Stomach (tissue), 4 donors: Measurements from ENCODE around the gene HELZ2.

Source experiments
- EP300 ChIP-seq: sonication (generic); formaldehyde crosslinking; IDR thresholded peaks from one replicate; pipeline ENCODE4 v1.6.1; 2017; ENCODE audit warnings: antibody characterized with exemption
- POLR2AphosphoS5 ChIP-seq, 3 donors: sonication (generic); formaldehyde crosslinking; IDR thresholded peaks; one replicate each; pipeline ENCODE4 v1.6.1; 2016; ENCODE audit warnings: antibody characterized with exemption in 3 of 3
- TF ChIP-seq, protein P1 (sequence below), 7 experiments: fragments of 450-650 bp in 4 of 7; fragments of 200-600 bp in 3 of 7; sonication (generic) in 3 of 7; IDR thresholded peaks; one replicate each; pipeline ENCODE4 v1.5.1; 2016 to 2019; ENCODE audit warnings: antibody characterized with exemption in 7 of 7, control low read depth in 2 of 7, mild to moderate bottlenecking in 1 of 7

GRCh38 chr20:63555661-63556381, 18.2 kb downstream of the HELZ2 start:
- TF ChIP-seq, protein P1, sequence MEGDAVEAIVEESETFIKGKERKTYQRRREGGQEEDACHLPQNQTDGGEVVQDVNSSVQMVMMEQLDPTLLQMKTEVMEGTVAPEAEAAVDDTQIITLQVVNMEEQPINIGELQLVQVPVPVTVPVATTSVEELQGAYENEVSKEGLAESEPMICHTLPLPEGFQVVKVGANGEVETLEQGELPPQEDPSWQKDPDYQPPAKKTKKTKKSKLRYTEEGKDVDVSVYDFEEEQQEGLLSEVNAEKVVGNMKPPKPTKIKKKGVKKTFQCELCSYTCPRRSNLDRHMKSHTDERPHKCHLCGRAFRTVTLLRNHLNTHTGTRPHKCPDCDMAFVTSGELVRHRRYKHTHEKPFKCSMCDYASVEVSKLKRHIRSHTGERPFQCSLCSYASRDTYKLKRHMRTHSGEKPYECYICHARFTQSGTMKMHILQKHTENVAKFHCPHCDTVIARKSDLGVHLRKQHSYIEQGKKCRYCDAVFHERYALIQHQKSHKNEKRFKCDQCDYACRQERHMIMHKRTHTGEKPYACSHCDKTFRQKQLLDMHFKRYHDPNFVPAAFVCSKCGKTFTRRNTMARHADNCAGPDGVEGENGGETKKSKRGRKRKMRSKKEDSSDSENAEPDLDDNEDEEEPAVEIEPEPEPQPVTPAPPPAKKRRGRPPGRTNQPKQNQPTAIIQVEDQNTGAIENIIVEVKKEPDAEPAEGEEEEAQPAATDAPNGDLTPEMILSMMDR (IDR thresholded peaks at IDR 0.05) = no peak
- no peak for TF ChIP-seq POLR2AphosphoS5 (IDR thresholded peaks at IDR 0.05)
- TF ChIP-seq EP300 = no peak
